GM21619 (cell line): ENCODE results near the gene RGS6.

Source experiments
- ATAC-seq: cut with Tn5 transposase; IDR thresholded peaks from one replicate; pipeline ENCODE4 v1.9.1; 2021; ENCODE audit not compliant: unreplicated experiment

RGS6 gene

GRCh38 chr14:72544615-72545387 is 612.6 kb downstream of the RGS6 start:
- no peak for ATAC-seq

GRCh38 chr14:72545411-72546311 is 613.4 kb downstream of the RGS6 start:
- no peak for ATAC-seq

GRCh38 chr14:72546344-72547016 is 614.3 kb downstream of the RGS6 start:
- no peak for ATAC-seq

GRCh38 chr14:72547999-72548398 is 615.8 kb downstream of the RGS6 start:
- ATAC-seq: no peak

GRCh38 chr14:72549026-72549425 is 616.8 kb downstream of the RGS6 start:
- ATAC-seq: no peak

GRCh38 chr14:72549854-72550253 is 617.6 kb downstream of the RGS6 start:
- no peak for ATAC-seq

- no peak for ATAC-seq
Measured at GRCh38 chr14:72550513-72550912, 618.3 kb downstream of the RGS6 start.

GRCh38 chr14:72552236-72552635 is 620.0 kb downstream of the RGS6 start:
- ATAC-seq: no peak

GRCh38 chr14:72553161-72553560 is 620.9 kb downstream of the RGS6 start:
- no peak for ATAC-seq

- ATAC-seq: no peak
Measured at GRCh38 chr14:72553656-72554055, 621.4 kb downstream of the RGS6 start.

GRCh38 chr14:72554401-72554800 is 622.2 kb downstream of the RGS6 start:
- ATAC-seq: no peak

- no peak for ATAC-seq
Measured at GRCh38 chr14:72554994-72555608, 622.9 kb downstream of the RGS6 start.

- ATAC-seq: no peak
Measured at GRCh38 chr14:72555609-72556000, 623.4 kb downstream of the RGS6 start.

GRCh38 chr14:72557671-72558070 is 625.4 kb downstream of the RGS6 start:
- ATAC-seq: no peak

- ATAC-seq: no peak
Measured at GRCh38 chr14:72558721-72559120, 626.5 kb downstream of the RGS6 start.

GRCh38 chr14:72559202-72559601 is 627.0 kb downstream of the RGS6 start:
- no peak for ATAC-seq

GRCh38 chr14:72559669-72560255 is 627.5 kb downstream of the RGS6 start:
- ATAC-seq: no peak

GRCh38 chr14:72560331-72560730 is 628.1 kb downstream of the RGS6 start:
- ATAC-seq: no peak

- no peak for ATAC-seq
Measured at GRCh38 chr14:72560889-72561493, 628.8 kb downstream of the RGS6 start.

GRCh38 chr14:72562300-72562699 is 630.1 kb downstream of the RGS6 start:
- ATAC-seq: no peak
